Measurements from ENCODE around the gene STK32A.

DNA sequence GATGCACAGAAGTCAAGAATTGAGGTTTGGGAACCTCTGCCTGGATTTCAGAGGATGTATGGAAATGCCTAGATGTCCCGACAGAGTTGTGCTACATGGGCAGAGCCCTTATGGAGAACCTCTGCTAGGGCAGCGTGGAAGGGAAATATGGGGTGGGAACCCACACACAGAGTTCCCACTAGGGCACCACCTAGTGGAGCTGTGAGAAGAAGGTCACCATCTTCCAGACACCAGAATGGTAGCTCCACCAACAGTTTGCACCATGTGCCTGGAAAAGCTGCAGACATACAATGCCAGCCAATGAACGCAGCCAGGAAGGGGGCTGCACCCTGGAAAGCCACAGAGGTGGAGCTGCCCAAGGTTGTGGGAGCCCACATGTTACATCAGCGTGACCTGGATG lies 104.5 kb downstream of the STK32A start:
- TF ChIP-seq POLR2A (IDR thresholded peaks at IDR 0.05; ENCODE audit: low read depth, low read length) (no peak), POLR2AphosphoS5 (IDR thresholded peaks at IDR 0.05; ENCODE audit: low read depth, low read length) (no peak)

All from GM12892 (cell line).